HG03565 (cell line): ENCODE measurements around the gene CD79A.

ENCODE experiments used
- ATAC-seq: cut with Tn5 transposase; IDR thresholded peaks from one replicate; pipeline ENCODE4 v1.9.1; 2021; ENCODE audit warnings: mild to moderate bottlenecking, moderate library complexity; ENCODE audit not compliant: unreplicated experiment

The CD79A gene

GRCh38 chr19:41929536-41930071 is 52.5 kb downstream of the CD79A start:
- ATAC-seq: no peak

- ATAC-seq: no peak
These were observed 53.2 kb downstream of the CD79A start for GRCh38 chr19:41930322-41930722.
